HEK293T (cell line): Measurements from ENCODE around the gene RPH3AL.

Source experiments
- BHLHE40 ChIP-seq: fragments of 450-650 bp; IDR thresholded peaks from 2 replicates; pipeline ENCODE4 v1.6.1; 2016; ENCODE audit warnings: mild to moderate bottlenecking, moderate library complexity, borderline replicate concordance
- ELF4 ChIP-seq: fragments of 450-650 bp; IDR thresholded peaks from 2 replicates; pipeline ENCODE4 v1.6.1; 2017; ENCODE audit warnings: antibody characterized with exemption
- FOXA1 ChIP-seq: fragments of 450-650 bp; IDR thresholded peaks from 2 replicates; pipeline ENCODE4 v1.6.1; 2016; ENCODE audit warnings: mild to moderate bottlenecking
- LEF1 ChIP-seq: fragments of 450-650 bp; IDR thresholded peaks from 2 replicates; pipeline ENCODE4 v1.6.1; 2017; ENCODE audit warnings: mild to moderate bottlenecking, borderline replicate concordance
- SP1 ChIP-seq: fragments of 450-650 bp; IDR thresholded peaks from 2 replicates; pipeline ENCODE4 v1.6.1; 2017
- SUZ12 ChIP-seq: fragments of 450-650 bp; IDR thresholded peaks from 2 replicates; pipeline ENCODE4 v1.6.1; 2016; ENCODE audit warnings: mild to moderate bottlenecking
- TARDBP ChIP-seq: fragments of 450-650 bp; IDR thresholded peaks from 2 replicates; pipeline ENCODE4 v1.6.1; 2016

- TF ChIP-seq FOXA1 (no peak), SP1 (no peak), TARDBP (no peak), SUZ12 (no peak), LEF1 (no peak), BHLHE40 (no peak), ELF4 (no peak)
Observed at GRCh38 chr17:302300-302698, 50.3 kb downstream of the RPH3AL start.
